ENCODE results near the gene PLA2G2A. TPM values are rescaled to one million over a fixed set of nuclear protein-coding genes. Genes with fewer than 3 reads are reported as not detected.

The PLA2G2A gene
- total and polyA plus RNA-seq, 2 of the 8 experiments (the other 6 are each of a cell fraction or from before 2014, with no cell fraction given): 0.69 to 3.7 TPM

- Histone ChIP-seq H3K23me2 (ENCODE audit: low read depth, low read length) (no peaks in the 10 kb centered on the region), H3K27ac (ENCODE audit: low read depth, low read length) (no peak overlapping the region), H3K4me1 (replicated peaks in 1 of 4; ENCODE audit: control insufficient read depth in 3 of 4, insufficient read depth in 4 of 4, low read length in 3 of 4) (peaks cover 0 to 8% (median 0%) of the 10 kb centered on the region in 4 experiments; a peak in 2 of 7 replicates), H2BK12ac (ENCODE audit: low read depth, low read length) (no peak overlapping the region), H2BK15ac (ENCODE audit: low read length) (no peak overlapping the region), H3K27me3 (replicated peaks in 1 of 4; ENCODE audit: control insufficient read depth in 3 of 4, extremely low read depth in 1 of 4, insufficient read depth in 3 of 4, low read length in 3 of 4) (no peaks in the 10 kb centered on the region), H3K23ac (ENCODE audit: insufficient read length) (no peak overlapping the region), H2BK120ac (replicated peaks; ENCODE audit: low read depth, low read length) (no peak overlapping the region), H2BK20ac (ENCODE audit: low read length) (no peak overlapping the region), H2AK5ac (ENCODE audit: low read depth, low read length) (no peak overlapping the region), H3K4me3 (ENCODE audit: extremely low read depth in 1 of 4, insufficient read depth in 2 of 4, low read depth in 3 of 4, low read length in 4 of 4) (no peak overlapping the region), H4K5ac (ENCODE audit: insufficient read length, low read depth, low read length) (no peak overlapping the region), H3K9ac (replicated peaks in 1 of 4; ENCODE audit: extremely low read depth in 1 of 4, low read depth in 3 of 4, low read length in 3 of 4) (no peak overlapping the region), H3K79me1 (ENCODE audit: low read depth, low read length) (no peaks in the 10 kb centered on the region), H3K18ac (ENCODE audit: extremely low read depth, low read length) (no peak overlapping the region), H2AFZ (ENCODE audit: low read length) (no peak overlapping the region), H4K20me1 (replicated peaks in 1 of 2; ENCODE audit: control insufficient read depth in 1 of 2, insufficient read depth in 2 of 2, low read length in 2 of 2) (no peaks in the 10 kb centered on the region), H3K14ac (ENCODE audit: insufficient read length) (no peak overlapping the region), H3K36me3 (ENCODE audit: control insufficient read depth in 2 of 4, insufficient read depth in 4 of 4, low read length in 3 of 4) (no peaks in the 10 kb centered on the region), H4K91ac (replicated peaks; ENCODE audit: insufficient read length, low read length) (no peak overlapping the region), H3K56ac (replicated peaks; ENCODE audit: insufficient read length, low read depth, low read length) (no peak overlapping the region), H2BK5ac (ENCODE audit: low read depth, low read length) (no peak overlapping the region), H3K9me3 (ENCODE audit: insufficient read depth in 2 of 2, low read depth in 1 of 2, low read length in 1 of 2) (no peaks in the 10 kb centered on the region), H3K79me2 (ENCODE audit: control insufficient read depth in 1 of 2, insufficient read depth in 2 of 2, low read length in 2 of 2) (no peaks in the 10 kb centered on the region), H3K4me2 (ENCODE audit: insufficient read depth in 1 of 2, low read depth in 2 of 2, low read length in 2 of 2) (no peak overlapping the region), H3K4ac (replicated peaks; ENCODE audit: insufficient read length, low read depth, low read length) (no peak overlapping the region), H4K8ac (ENCODE audit: extremely low read depth, insufficient read depth, low read length) (no peak overlapping the region)
- TF ChIP-seq BCL11A (IDR thresholded peaks at IDR 0.05; ENCODE audit: low read depth in 2 of 2, low read length in 2 of 2) (no peak), CTCF (IDR thresholded peaks at IDR 0.05; ENCODE audit: control extremely low read depth in 1 of 3, insufficient read depth in 1 of 3, low read depth in 1 of 3, low read length in 3 of 3) (no peak)
- WGBS, 2 experiments (ENCODE audit: extremely low coverage in 1 of 2, insufficient coverage in 1 of 2, insufficient read length in 1 of 2, insufficient replicate concordance in 2 of 2, low coverage in 1 of 2, low lambda C conversion rate in 2 of 2, missing lambda C conversion rate in 1 of 2): 89% methylated on average over 3 of the region's 3 CpGs; no CpG with 5 or more reads in 1 of the 2 experiments
- CTCF ChIA-PET (ENCODE audit: partially characterized antibody): interaction anchor here (0.9 to 6.5 kb wide), 15 partner anchors 7 to 458 kb away, joined by 3 to 89 read pairs (median 6); no protein-coding TSS in a partner anchor
- DNase-seq (ENCODE audit: low read depth in 1 of 2, low spot score in 2 of 2): no peak
- FAIRE-seq: no peak
- POLR2A ChIA-PET (ENCODE audit: partially characterized antibody): no interaction called here
Observed at GRCh38 chr1:19973616-19974015, 5.8 kb downstream of the PLA2G2A start.
